ENCODE data around the gene KCNJ6.

- TF ChIP-seq POLR2A (IDR thresholded peaks at IDR 0.05; ENCODE audit: low read depth, low read length) = no peak
- no peak for TF ChIP-seq POU2F2 (IDR thresholded peaks at IDR 0.05; ENCODE audit: low read depth, low read length)
- TF ChIP-seq POLR2AphosphoS5 (IDR thresholded peaks at IDR 0.05; ENCODE audit: low read depth, low read length) = no peak
- TF ChIP-seq TAF1 (IDR thresholded peaks at IDR 0.05; ENCODE audit: low read depth, low read length) = no peak
- no peak for TF ChIP-seq SPI1 (IDR thresholded peaks at IDR 0.05; ENCODE audit: low read depth, low read length)
These were observed 42.6 kb downstream of the KCNJ6 start for GRCh38 chr21:37873655-37874054.

Data from GM12891 (cell line).